Left lung (tissue), 10 donors: ENCODE data around the gene CA6. TPM values are rescaled to one million over a fixed set of nuclear protein-coding genes. Genes with fewer than 3 reads are reported as not detected.

Source experiments
- ATAC-seq: fragments of 200-7000 bp; cut with Tn5 transposase; one replicate; pipeline ENCODE4 v1.9.1; 2020; ENCODE audit warnings: moderate library complexity
- DNase-seq, 4 donors: peaks; one replicate each; pipeline ENCODE4 v3.0.0-alpha.2; 2013 to 2020
- H3K27ac ChIP-seq, 2 donors: fragments of 200-600 bp; sonication (generic) in 1 of 2; one replicate each; pipeline versions ENCODE4 v1.5.0 to v1.8.0; 2020 to 2021
- H3K27me3 ChIP-seq, 2 donors: fragments of 200-600 bp; sonication (generic) in 1 of 2; one replicate each; pipeline versions ENCODE4 v1.5.0 to v1.8.0; 2020 to 2021
- H3K36me3 ChIP-seq, 2 donors: fragments of 200-600 bp; sonication (generic) in 1 of 2; one replicate each; pipeline versions ENCODE4 v1.5.0 to v1.8.0; 2020 to 2021
- H3K4me1 ChIP-seq, 2 donors: fragments of 200-600 bp; one replicate each; pipeline ENCODE4 v1.8.0; 2021
- H3K4me3 ChIP-seq, 2 donors: fragments of 200-600 bp; sonication (generic) in 1 of 2; one replicate each; pipeline versions ENCODE4 v1.5.0 to v1.8.0; 2020 to 2021; ENCODE audit warnings: mild to moderate bottlenecking in 1 of 2
- H3K9me3 ChIP-seq, 2 donors: fragments of 200-600 bp; sonication (generic) in 1 of 2; one replicate each; pipeline versions ENCODE4 v1.5.0 to v1.8.0; 2020 to 2021
- intact Hi-C, 2 donors: fragments of 100-400 bp; cut with DNase I; formaldehyde crosslinking; loops; one replicate each; pipeline versions ENCODE4 v1.11.2 to v1.14.2; 2022
- polyA plus RNA-seq, 6 donors: library from polyadenylated mRNA; unstranded; fragments of 120-200 nt; gene quantifications; one replicate each; pipeline ENCODE4 v1.2.1, GENCODE V29; 2013; ENCODE audit not compliant: insufficient read length in 6 of 6
- total RNA-seq, 2 donors: library from RNA; stranded (reverse); fragmentation: NEBNext Ultra II Directional; extraction: Animal tissue kit (Norgen Biotek cat#: 25700); gene quantifications; one replicate each; pipeline ENCODE4 v1.2.1, GENCODE V29; 2021
- TF ChIP-seq, protein P1 (sequence below), 2 donors: fragments of 200-600 bp; sonication (generic) in 1 of 2; IDR thresholded peaks; one replicate each; pipeline versions ENCODE4 v1.5.0 to v1.8.0; 2021; ENCODE audit warnings: antibody characterized with exemption in 2 of 2
- donor health status: DM: no; HTN: yes; CAD: no.
- donor health status: DM: no; HTN: no; CAD: no.

The CA6 gene
- total and polyA plus RNA-seq, 8 donors = 0.11 to 0.25 (median 0.18) TPM; not detected in 3

DNA sequence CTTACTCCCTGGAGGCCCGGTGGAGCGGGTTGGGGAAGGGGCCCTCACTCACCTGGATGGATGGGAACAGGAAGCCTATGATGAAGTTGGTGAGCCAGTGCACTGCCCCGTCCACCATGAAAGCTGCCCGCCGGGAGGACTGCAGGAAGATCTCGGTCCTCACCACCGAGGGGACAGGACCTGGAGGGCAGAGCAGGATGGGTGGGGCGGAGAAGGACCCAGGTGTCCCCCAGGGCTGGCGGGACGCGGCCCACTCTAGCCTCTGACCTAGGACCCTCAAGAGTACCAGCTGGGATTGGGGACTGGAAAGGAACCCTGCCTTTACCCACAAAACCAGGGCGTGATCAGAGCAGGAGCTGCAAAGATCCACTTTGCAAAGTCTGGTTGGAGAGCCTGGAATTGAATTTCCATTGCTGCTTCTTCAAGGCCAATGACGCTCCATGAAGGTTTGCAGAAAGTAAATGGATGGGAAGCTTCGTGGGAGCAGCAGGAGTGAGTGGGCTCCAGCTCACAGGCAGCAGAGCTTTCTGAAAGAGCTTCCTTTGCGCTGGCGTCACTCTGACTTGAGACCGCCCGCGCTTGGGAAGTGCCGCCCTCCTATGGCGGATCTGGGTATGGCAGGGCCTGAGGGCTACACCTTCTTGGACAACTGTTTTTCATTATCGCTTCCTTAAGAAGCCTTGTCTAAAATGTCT, 59.2 kb downstream of the CA6 start:
- DNase-seq (peak; percentile 49 to 94 (median 81)), ATAC-seq (peak; percentile 95)
- no peaks in the 10 kb centered on the region for H3K9me3 ChIP-seq
- intact Hi-C loops = no loop called here
- H3K4me1 ChIP-seq = peaks cover 0 to 4% of the 10 kb centered on the region in 2 donors
- TF ChIP-seq, protein P1, sequence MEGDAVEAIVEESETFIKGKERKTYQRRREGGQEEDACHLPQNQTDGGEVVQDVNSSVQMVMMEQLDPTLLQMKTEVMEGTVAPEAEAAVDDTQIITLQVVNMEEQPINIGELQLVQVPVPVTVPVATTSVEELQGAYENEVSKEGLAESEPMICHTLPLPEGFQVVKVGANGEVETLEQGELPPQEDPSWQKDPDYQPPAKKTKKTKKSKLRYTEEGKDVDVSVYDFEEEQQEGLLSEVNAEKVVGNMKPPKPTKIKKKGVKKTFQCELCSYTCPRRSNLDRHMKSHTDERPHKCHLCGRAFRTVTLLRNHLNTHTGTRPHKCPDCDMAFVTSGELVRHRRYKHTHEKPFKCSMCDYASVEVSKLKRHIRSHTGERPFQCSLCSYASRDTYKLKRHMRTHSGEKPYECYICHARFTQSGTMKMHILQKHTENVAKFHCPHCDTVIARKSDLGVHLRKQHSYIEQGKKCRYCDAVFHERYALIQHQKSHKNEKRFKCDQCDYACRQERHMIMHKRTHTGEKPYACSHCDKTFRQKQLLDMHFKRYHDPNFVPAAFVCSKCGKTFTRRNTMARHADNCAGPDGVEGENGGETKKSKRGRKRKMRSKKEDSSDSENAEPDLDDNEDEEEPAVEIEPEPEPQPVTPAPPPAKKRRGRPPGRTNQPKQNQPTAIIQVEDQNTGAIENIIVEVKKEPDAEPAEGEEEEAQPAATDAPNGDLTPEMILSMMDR (IDR thresholded peaks at IDR 0.05) = peak; percentile 93 to 95
- no peak overlapping the region for H3K27ac ChIP-seq
- no peaks in the 10 kb centered on the region for H3K27me3 ChIP-seq
- H3K36me3 ChIP-seq = no peaks in the 10 kb centered on the region
- no peak overlapping the region for H3K4me3 ChIP-seq

DNA sequence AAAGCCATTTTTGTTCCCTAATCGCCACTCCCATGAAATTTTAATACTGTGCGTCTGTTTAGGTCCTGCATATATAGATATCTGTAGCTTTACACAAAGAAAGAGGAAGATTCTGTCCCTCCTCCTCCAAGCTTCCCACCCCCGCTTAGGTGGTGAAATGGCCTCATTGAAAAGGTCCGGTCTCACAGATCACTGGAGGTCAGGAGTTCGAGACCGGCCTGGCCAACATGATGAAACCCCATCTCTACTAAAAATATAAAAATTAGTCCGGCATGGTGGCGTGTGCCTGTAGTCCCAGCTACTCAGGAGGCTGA, 59.7 kb downstream of the CA6 start:
- intact Hi-C loops = no loop called here
- Histone ChIP-seq H3K4me3 (no peak overlapping the region), H3K27me3 (no peaks in the 10 kb centered on the region), H3K27ac (no peak overlapping the region), H3K36me3 (no peaks in the 10 kb centered on the region), H3K4me1 (peaks cover 0 to 4% of the 10 kb centered on the region in 2 donors), H3K9me3 (no peaks in the 10 kb centered on the region)
- no peak for ATAC-seq
- no peak for DNase-seq
- TF ChIP-seq, protein P1 (IDR thresholded peaks at IDR 0.05) = no peak

DNA sequence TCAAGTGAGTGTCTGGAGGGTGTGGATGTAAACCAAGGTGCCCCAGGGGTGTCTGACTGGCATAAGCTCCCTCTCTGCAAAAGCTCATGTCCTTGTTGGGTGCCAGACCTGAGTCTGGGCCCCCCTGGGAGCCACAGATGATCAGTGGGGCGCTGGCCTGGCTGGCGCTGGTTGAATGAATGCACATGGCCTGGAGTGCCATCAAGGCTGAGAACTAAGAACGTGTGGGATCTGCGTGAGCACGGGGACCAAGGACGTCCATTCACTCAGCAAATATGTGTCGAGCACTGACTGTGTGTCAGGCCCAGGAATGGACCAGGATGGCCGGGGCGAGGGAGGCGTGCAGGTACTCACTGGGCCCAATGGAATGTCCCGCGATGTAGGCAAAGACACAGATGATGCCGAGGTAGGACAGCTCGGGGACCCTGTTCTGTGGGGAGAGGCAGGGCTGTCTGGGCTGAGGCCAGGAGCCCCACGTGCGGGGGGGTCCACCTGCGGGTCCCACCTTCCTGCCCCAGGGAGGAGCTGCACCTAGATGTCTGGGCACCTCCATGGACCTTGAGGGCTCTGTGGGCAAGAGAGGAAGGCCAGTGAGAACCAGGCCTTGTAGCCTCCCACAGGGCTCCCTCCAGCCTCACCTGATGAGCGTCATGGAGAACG, 61.4 kb downstream of the CA6 start:
- Histone ChIP-seq H3K36me3 (no peaks in the 10 kb centered on the region), H3K4me1 (peaks cover 0 to 21% of the 10 kb centered on the region in 2 donors), H3K27me3 (no peaks in the 10 kb centered on the region), H3K27ac (no peak overlapping the region), H3K4me3 (no peak overlapping the region), H3K9me3 (no peaks in the 10 kb centered on the region)
- TF ChIP-seq, protein P1 (IDR thresholded peaks at IDR 0.05) = no peak
- intact Hi-C loops = no loop called here
- DNase-seq (no peak), ATAC-seq (no peak)

DNA sequence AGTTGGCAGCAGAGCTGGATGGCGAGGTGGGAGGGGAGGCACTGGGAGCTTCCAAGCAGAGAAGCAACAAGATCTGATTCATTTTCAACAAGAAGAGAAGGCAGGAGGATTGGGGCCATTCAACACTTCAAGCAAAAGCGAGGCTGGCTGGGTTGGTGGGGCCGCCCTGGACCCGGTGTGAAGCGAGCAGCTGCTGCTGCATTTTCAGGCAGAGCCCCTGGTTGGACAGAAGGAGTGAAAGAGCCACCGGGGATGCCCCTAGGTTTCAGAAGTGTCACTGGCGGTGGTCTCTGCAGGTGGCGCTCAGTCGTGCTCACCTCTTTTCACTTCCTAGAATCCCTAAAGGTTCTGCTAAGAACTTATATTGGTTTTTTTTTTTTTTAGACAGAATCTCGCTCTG, 62.6 kb downstream of the CA6 start:
- Histone ChIP-seq H3K4me3 (no peak overlapping the region), H3K36me3 (no peaks in the 10 kb centered on the region), H3K4me1 (peaks cover 0 to 22% of the 10 kb centered on the region in 2 donors), H3K9me3 (no peaks in the 10 kb centered on the region), H3K27ac (no peak overlapping the region), H3K27me3 (no peaks in the 10 kb centered on the region)
- no peak for DNase-seq
- TF ChIP-seq, protein P1 (IDR thresholded peaks at IDR 0.05) = no peak
- intact Hi-C loops = no loop called here
- ATAC-seq = no peak
